ENCODE measurements around the gene PCSK7.

Gene PCSK7

GRCh38 chr11:117160826-117161225 is 71.0 kb downstream of the PCSK7 start:
- no peak for DNase-seq (ENCODE audit: low read depth in 2 of 2)

DNA sequence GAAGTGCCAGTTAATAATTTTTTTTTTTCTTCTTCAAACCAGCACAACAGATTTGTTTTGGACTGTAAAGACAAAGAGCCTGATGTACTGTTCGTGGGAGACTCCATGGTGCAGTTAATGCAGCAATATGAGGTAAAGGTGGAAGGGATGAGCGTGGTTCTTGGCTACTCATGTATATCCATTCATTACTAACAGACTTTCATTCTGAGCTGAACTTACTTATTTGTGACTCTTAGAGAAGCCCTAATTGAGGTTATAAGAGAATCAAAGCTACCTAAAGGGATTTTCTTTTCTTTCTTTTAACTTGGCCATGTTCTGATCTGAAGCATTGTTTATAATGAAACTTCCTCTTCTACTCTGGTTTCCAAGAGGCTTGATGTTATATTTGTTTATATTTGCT is 72.0 kb downstream of the PCSK7 start:
- no peak for DNase-seq (ENCODE audit: low read depth in 2 of 2)

- DNase-seq (ENCODE audit: low read depth in 2 of 2), result no peak
Observed at GRCh38 chr11:117157507-117157906, 74.4 kb downstream of the PCSK7 start.

DNA sequence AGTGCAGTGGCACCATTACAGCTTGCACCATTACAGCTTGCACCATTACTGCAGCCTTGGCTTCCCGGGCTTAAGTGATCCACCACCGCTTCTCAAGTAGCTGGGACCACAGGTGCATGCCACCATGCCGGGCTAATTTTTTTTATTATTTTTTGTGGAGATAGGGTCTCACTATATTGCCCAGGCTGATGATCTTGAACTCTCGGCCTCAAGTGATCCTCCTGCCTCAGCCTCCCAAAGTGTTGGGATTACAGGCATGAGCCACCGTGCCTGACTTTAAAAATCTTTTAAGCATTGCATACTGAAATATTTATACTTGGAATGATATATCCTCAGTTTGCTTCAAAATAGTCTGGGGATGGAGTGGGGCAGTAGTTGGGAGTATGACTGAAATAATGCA is 77.4 kb downstream of the PCSK7 start:
- DNase-seq (ENCODE audit: low read depth in 2 of 2), result no peak
